Peyer's patch (tissue), 4 donors: ENCODE measurements around the gene BAHCC1.
A peak's percentile ranks its signal among the peaks of the same experiment; 100 is the strongest.

Experiments
- POLR2A ChIP-seq, 2 donors: fragments of 450-650 bp; IDR thresholded peaks; one replicate each; pipeline ENCODE4 v1.5.1; 2017; ENCODE audit warnings: antibody characterized with exemption in 2 of 2, mild to moderate bottlenecking in 2 of 2, moderate library complexity in 2 of 2
- TF ChIP-seq, protein P1 (sequence below), 6 experiments: fragments of 450-650 bp in 4 of 6; fragments of 200-600 bp in 2 of 6; sonication (generic) in 1 of 6; IDR thresholded peaks; one replicate each; pipeline ENCODE4 v1.5.1; 2017 to 2019; ENCODE audit warnings: antibody characterized with exemption in 6 of 6, mild to moderate bottlenecking in 3 of 6, moderate library complexity in 1 of 6

DNA sequence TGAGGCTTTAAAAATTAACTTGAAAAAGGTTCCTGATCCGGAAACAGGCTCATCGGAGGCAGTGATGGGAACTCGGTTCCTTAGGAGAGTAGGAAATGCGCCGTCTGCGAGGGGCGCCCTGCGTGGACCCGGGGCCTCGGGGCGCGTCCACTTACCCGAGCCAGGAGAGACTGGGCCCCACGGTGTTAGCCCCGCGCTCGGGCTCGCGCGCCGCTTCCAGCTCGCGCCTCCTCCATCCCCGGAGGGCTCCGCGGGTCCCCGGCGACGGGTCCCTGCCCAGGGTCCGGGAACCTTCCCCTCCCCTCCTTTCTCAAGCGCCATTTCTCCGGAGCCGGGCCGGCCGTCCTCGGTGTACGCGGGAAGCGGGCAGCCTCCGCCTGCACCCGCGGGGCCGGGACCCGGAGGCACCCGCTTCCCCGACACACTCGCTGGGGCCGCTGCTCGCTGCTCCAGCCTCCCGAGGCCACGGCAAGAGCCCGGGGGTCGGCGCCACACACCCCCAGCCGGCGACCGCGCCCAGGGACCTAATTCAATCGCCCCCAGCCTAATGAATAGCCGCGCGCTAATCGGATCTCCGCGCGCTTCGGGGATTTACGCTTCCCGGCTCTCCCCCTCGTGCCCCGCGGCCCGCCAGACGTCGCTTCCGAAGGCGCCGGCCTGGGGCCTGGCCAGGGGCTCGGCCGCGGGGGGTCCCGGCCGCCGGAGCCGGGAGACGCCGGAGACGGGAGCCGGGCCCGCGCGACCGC lies 2.2 kb upstream of the BAHCC1 start:
- TF ChIP-seq, protein P1, sequence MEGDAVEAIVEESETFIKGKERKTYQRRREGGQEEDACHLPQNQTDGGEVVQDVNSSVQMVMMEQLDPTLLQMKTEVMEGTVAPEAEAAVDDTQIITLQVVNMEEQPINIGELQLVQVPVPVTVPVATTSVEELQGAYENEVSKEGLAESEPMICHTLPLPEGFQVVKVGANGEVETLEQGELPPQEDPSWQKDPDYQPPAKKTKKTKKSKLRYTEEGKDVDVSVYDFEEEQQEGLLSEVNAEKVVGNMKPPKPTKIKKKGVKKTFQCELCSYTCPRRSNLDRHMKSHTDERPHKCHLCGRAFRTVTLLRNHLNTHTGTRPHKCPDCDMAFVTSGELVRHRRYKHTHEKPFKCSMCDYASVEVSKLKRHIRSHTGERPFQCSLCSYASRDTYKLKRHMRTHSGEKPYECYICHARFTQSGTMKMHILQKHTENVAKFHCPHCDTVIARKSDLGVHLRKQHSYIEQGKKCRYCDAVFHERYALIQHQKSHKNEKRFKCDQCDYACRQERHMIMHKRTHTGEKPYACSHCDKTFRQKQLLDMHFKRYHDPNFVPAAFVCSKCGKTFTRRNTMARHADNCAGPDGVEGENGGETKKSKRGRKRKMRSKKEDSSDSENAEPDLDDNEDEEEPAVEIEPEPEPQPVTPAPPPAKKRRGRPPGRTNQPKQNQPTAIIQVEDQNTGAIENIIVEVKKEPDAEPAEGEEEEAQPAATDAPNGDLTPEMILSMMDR (IDR thresholded peaks at IDR 0.05), result no peak
- TF ChIP-seq POLR2A (IDR thresholded peaks at IDR 0.05), result peak in 1 of 2 donors; percentile 20
